GM23338 (cell line): Measurements from ENCODE around the gene TRMT61A. TPM values are rescaled to one million over a fixed set of nuclear protein-coding genes. Genes with fewer than 3 reads are reported as not detected.

Source experiments
- ATAC-seq: fragments of 200-7000 bp; cut with Tn5 transposase; 3 replicates; pipeline ENCODE4 v1.9.1; 2020
- DNase-seq: peaks from one replicate; pipeline ENCODE4 v3.0.0-alpha.2; 2015; ENCODE audit warnings: low spot score
- H2AFZ ChIP-seq: fragments of 200-600 bp; sonication (generic); 2 replicates; pipeline ENCODE4 v1.8.0; 2016; ENCODE audit warnings: antibody characterized with exemption, mild to moderate bottlenecking, moderate library complexity
- H3F3A ChIP-seq: fragments of 200-600 bp; sonication (generic); replicated peaks from 2 replicates; pipeline ENCODE4 v1.8.0; 2017; ENCODE audit warnings: antibody characterized with exemption, mixed run types, low read depth
- H3K27ac ChIP-seq: fragments of 200-600 bp; sonication (generic); 2 replicates; pipeline ENCODE4 v1.6.1; 2016; ENCODE audit warnings: low read depth
- H3K27me3 ChIP-seq: fragments of 200-600 bp; sonication (generic); 2 replicates; pipeline ENCODE4 v1.8.0; 2016; ENCODE audit warnings: mild to moderate bottlenecking, mixed run types, moderate library complexity; ENCODE audit not compliant: insufficient read depth
- H3K36me3 ChIP-seq: fragments of 200-600 bp; sonication (generic); 2 replicates; pipeline ENCODE4 v1.8.0; 2016; ENCODE audit warnings: mild to moderate bottlenecking; ENCODE audit not compliant: insufficient read depth
- H3K4me1 ChIP-seq: fragments of 200-600 bp; sonication (generic); 2 replicates; pipeline ENCODE4 v1.8.0; 2016; ENCODE audit warnings: mild to moderate bottlenecking, moderate library complexity; ENCODE audit not compliant: insufficient read depth
- H3K4me2 ChIP-seq: fragments of 200-600 bp; sonication (generic); 2 replicates; pipeline ENCODE4 v1.7.1; 2017; ENCODE audit warnings: mixed run types
- H3K4me3 ChIP-seq: fragments of 200-600 bp; sonication (generic); 2 replicates; pipeline ENCODE4 v1.6.1; 2016; ENCODE audit warnings: mixed run types
- H3K79me2 ChIP-seq: fragments of 200-600 bp; sonication (generic); replicated peaks from 2 replicates; pipeline ENCODE4 v1.8.0; 2017; ENCODE audit warnings: mild to moderate bottlenecking; ENCODE audit not compliant: insufficient read depth
- H3K9me2 ChIP-seq: fragments of 200-600 bp; sonication (generic); 2 replicates; pipeline ENCODE4 v1.8.0; 2017; ENCODE audit not compliant: insufficient read depth
- H4K20me1 ChIP-seq: fragments of 200-600 bp; sonication (generic); replicated peaks from 2 replicates; pipeline ENCODE4 v1.8.0; 2017; ENCODE audit warnings: mild to moderate bottlenecking; ENCODE audit not compliant: insufficient read depth
- H3K27ac Mint-ChIP-seq: 2 replicates; pipeline ENCODE4 v1.8.0; 2020; ENCODE audit warnings: inconsistent platforms, mild to moderate bottlenecking, moderate library complexity, mixed read lengths
- H3K27me3 Mint-ChIP-seq: 3 replicates; pipeline ENCODE4 v1.8.0; 2022; ENCODE audit warnings: low read depth, mild to moderate bottlenecking, moderate library complexity, mixed read lengths, inconsistent platforms; ENCODE audit not compliant: insufficient read depth, poor library complexity
- H3K36me3 Mint-ChIP-seq: 3 replicates; pipeline ENCODE4 v1.8.0; 2021; ENCODE audit warnings: low read depth, mild to moderate bottlenecking, inconsistent platforms, moderate library complexity, mixed read lengths
- H3K4me1 Mint-ChIP-seq: 3 replicates; pipeline ENCODE4 v1.8.0; 2020; ENCODE audit warnings: mild to moderate bottlenecking, inconsistent platforms, mixed read lengths
- H3K4me3 Mint-ChIP-seq: 3 replicates; pipeline ENCODE4 v1.8.0; 2021; ENCODE audit warnings: moderate library complexity, mild to moderate bottlenecking, inconsistent platforms, mixed read lengths
- H3K9me3 Mint-ChIP-seq: 3 replicates; pipeline ENCODE4 v1.8.0; 2020; ENCODE audit warnings: moderate library complexity, mild to moderate bottlenecking, inconsistent platforms, mixed read lengths
- CREB1 ChIP-seq: fragments of 250-450 bp; sonication (Bioruptor Pico); IDR thresholded peaks from 2 replicates; pipeline ENCODE4 v1.5.0; 2020; ENCODE audit warnings: low read depth, mild to moderate bottlenecking, moderate library complexity
- CTCF ChIP-seq, 2 experiments: fragments of 200-600 bp in 1 of 2; sonication (generic) in 1 of 2; conservative IDR thresholded peaks; 2 replicates each; pipeline versions ENCODE4 v1.5.1 to v1.6.1; 2016 to 2017; ENCODE audit warnings: antibody characterized with exemption in 2 of 2, low read depth in 2 of 2, mild to moderate bottlenecking in 2 of 2, moderate library complexity in 1 of 2
- ETS1 ChIP-seq: IDR thresholded peaks from 2 replicates; pipeline ENCODE4 v1.6.1; 2016; ENCODE audit warnings: antibody characterized with exemption
- EZH2 ChIP-seq: fragments of 200-600 bp; sonication (generic); IDR thresholded peaks from one replicate; pipeline ENCODE4 v1.8.0; 2017; ENCODE audit warnings: antibody characterized with exemption, mild to moderate bottlenecking, low read depth; ENCODE audit not compliant: unreplicated experiment
- EZH2phosphoT487 ChIP-seq: fragments of 200-600 bp; sonication (generic); IDR thresholded peaks from one replicate; pipeline ENCODE4 v1.8.1; 2018; ENCODE audit warnings: antibody characterized with exemption; ENCODE audit not compliant: unreplicated experiment
- JUNB ChIP-seq: IDR thresholded peaks from one replicate; pipeline ENCODE4 v1.6.1; 2016; ENCODE audit warnings: antibody characterized with exemption; ENCODE audit not compliant: unreplicated experiment
- NANOG ChIP-seq: IDR thresholded peaks from 2 replicates; pipeline ENCODE4 v1.6.1; 2016; ENCODE audit warnings: antibody characterized with exemption, borderline replicate concordance
- POLR2AphosphoS5 ChIP-seq: IDR thresholded peaks from 2 replicates; pipeline ENCODE4 v1.6.1; 2016; ENCODE audit warnings: antibody characterized with exemption, low read depth
- REST ChIP-seq: IDR thresholded peaks from one replicate; pipeline ENCODE4 v1.6.1; 2018; ENCODE audit warnings: antibody characterized with exemption; ENCODE audit not compliant: unreplicated experiment
- STAT1 ChIP-seq: IDR thresholded peaks from one replicate; pipeline ENCODE4 v1.6.1; 2016; ENCODE audit warnings: antibody characterized with exemption; ENCODE audit not compliant: unreplicated experiment
- ZNF114 ChIP-seq: fragments of 250-450 bp; sonication (Bioruptor Pico); IDR thresholded peaks from 2 replicates; pipeline ENCODE4 v1.5.0; 2020; ENCODE audit warnings: mild to moderate bottlenecking, moderate library complexity
- ZNF331 ChIP-seq: fragments of 250-450 bp; sonication (Bioruptor Pico); IDR thresholded peaks from 2 replicates; pipeline ENCODE4 v1.5.0; 2020; ENCODE audit warnings: low read depth, mild to moderate bottlenecking, moderate library complexity
- ZNF462 ChIP-seq: fragments of 250-450 bp; sonication (Bioruptor Pico); IDR thresholded peaks from 2 replicates; pipeline ENCODE4 v1.5.0; 2020; ENCODE audit warnings: mild to moderate bottlenecking, moderate library complexity
- polyA plus RNA-seq: library from polyadenylated mRNA; unstranded; fragments of >200 nt; fragmentation: Nextera tagmentation; extraction: Ambion mirVana; gene quantifications from 2 replicates; pipeline ENCODE4 v1.2.1, GENCODE V29; 2016
- total RNA-seq: library from RNA; depleted of rRNA; stranded (reverse); fragments of >200 nt; shearing (Covaris generic); gene quantifications from 2 replicates; pipeline ENCODE4 v1.2.3, GENCODE V29; 2014

Gene TRMT61A
- total and polyA plus RNA-seq, 2 experiments from 2014 or later = 13.4 to 28.2 TPM

- H3K4me3 ChIP-seq = no peak overlapping the region
- no peak overlapping the region for H3K27ac ChIP-seq
- peaks cover 3% of the 10 kb centered on the region for H3K36me3 ChIP-seq
- no peaks in the 10 kb centered on the region for H3K9me3 Mint-ChIP-seq
- H3K4me1 Mint-ChIP-seq = no peaks in the 10 kb centered on the region
- DNase-seq (no peak), ATAC-seq (no peak)
- peaks cover 4% of the 10 kb centered on the region for H3F3A ChIP-seq
- TF ChIP-seq CTCF (conservative IDR thresholded peaks at IDR 0.05; ENCODE audit: low read depth in 2 of 2) = no peak
- TF ChIP-seq STAT1 = no peak
- TF ChIP-seq NANOG = no peak
- TF ChIP-seq REST = no peak
- no peak for TF ChIP-seq ETS1
- no peak for TF ChIP-seq CREB1 (CRISPR knock-in tag)
- no peak for TF ChIP-seq ZNF114 (CRISPR knock-in tag)
- no peak for TF ChIP-seq ZNF331 (CRISPR knock-in tag)
- no peak for TF ChIP-seq ZNF462 (CRISPR knock-in tag)
- no peak for TF ChIP-seq JUNB
- no peak for TF ChIP-seq EZH2
- TF ChIP-seq POLR2AphosphoS5 = no peak
- TF ChIP-seq EZH2phosphoT487 = no peak
- no peak overlapping the region for H3K27ac Mint-ChIP-seq
- H4K20me1 ChIP-seq = peaks cover 3% of the 10 kb centered on the region; the same call in 1 of the 2 replicates
- H3K27me3 Mint-ChIP-seq = no peaks in the 10 kb centered on the region
- H3K36me3 Mint-ChIP-seq = peaks cover 35% of the 10 kb centered on the region
- H3K9me2 ChIP-seq = no peaks in the 10 kb centered on the region
- no peaks in the 10 kb centered on the region for H3K4me1 ChIP-seq
- H3K79me2 ChIP-seq = peaks cover 27% of the 10 kb centered on the region
- no peak overlapping the region for H3K4me3 Mint-ChIP-seq
- no peak overlapping the region for H3K4me2 ChIP-seq
- H3K27me3 ChIP-seq = no peaks in the 10 kb centered on the region
- H2AFZ ChIP-seq = no peak overlapping the region
Observed at GRCh38 chr14:103574707-103575285, 45.8 kb downstream of the TRMT61A start.
